ENCODE results near the gene MECP2.
"Not testable (repeated sequence)": the region's sequence is repeated elsewhere in the genome, so short reads cannot be mapped to it uniquely, and the experiment has no call there.

- not testable (repeated sequence) for TF ChIP-seq POLR2AphosphoS5, POLR2A (IDR thresholded peaks at IDR 0.05)
Measured at GRCh38 chrX:154144010-154144409, 46.5 kb upstream of the MECP2 start, which contains the start of gene OPN1LW.

All from suprapubic skin (tissue), 4 donors.